Tibial nerve (tissue), 4 donors: ENCODE measurements around the gene SIVA1.

Experiments
- EP300 ChIP-seq, 2 donors: sonication (generic); formaldehyde crosslinking; IDR thresholded peaks; one replicate each; pipeline ENCODE4 v1.6.1; 2017; ENCODE audit warnings: antibody characterized with exemption in 2 of 2, mild to moderate bottlenecking in 1 of 2
- POLR2A ChIP-seq, 2 donors: fragments of 450-650 bp; IDR thresholded peaks; one replicate each; pipeline ENCODE4 v1.6.1; 2017; ENCODE audit warnings: antibody characterized with exemption in 2 of 2, mild to moderate bottlenecking in 2 of 2, moderate library complexity in 2 of 2
- TF ChIP-seq, protein P1 (sequence below), 5 experiments: fragments of 200-600 bp in 3 of 5; fragments of 450-650 bp in 2 of 5; sonication (generic) in 3 of 5; IDR thresholded peaks; one replicate each; pipeline ENCODE4 v1.5.1; 2016 to 2019; ENCODE audit warnings: antibody characterized with exemption in 5 of 5, mild to moderate bottlenecking in 3 of 5, moderate library complexity in 2 of 5

DNA sequence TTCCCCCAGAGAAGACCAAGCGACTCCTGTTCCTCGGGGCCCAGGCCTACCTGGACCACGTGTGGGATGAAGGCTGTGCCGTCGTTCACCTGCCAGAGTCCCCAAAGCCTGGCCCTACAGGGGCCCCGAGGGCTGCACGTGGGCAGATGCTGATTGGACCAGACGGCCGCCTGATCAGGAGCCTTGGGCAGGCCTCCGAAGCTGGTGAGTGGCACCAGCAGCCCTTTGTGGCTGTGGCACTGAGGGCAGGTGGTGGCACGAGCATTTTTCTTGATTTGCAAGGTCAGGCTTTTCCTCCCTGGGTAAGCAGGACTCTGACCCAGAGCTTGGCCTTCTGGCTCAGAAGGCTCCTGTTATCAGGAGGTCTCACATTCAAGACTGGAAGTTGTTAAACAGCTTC lies 2.7 kb downstream of the SIVA1 start:
- TF ChIP-seq POLR2A (IDR thresholded peaks at IDR 0.05) (no peak), EP300 (IDR thresholded peaks at IDR 0.05) (no peak)
- TF ChIP-seq, protein P1, sequence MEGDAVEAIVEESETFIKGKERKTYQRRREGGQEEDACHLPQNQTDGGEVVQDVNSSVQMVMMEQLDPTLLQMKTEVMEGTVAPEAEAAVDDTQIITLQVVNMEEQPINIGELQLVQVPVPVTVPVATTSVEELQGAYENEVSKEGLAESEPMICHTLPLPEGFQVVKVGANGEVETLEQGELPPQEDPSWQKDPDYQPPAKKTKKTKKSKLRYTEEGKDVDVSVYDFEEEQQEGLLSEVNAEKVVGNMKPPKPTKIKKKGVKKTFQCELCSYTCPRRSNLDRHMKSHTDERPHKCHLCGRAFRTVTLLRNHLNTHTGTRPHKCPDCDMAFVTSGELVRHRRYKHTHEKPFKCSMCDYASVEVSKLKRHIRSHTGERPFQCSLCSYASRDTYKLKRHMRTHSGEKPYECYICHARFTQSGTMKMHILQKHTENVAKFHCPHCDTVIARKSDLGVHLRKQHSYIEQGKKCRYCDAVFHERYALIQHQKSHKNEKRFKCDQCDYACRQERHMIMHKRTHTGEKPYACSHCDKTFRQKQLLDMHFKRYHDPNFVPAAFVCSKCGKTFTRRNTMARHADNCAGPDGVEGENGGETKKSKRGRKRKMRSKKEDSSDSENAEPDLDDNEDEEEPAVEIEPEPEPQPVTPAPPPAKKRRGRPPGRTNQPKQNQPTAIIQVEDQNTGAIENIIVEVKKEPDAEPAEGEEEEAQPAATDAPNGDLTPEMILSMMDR (IDR thresholded peaks at IDR 0.05) = no peak
